Measurements from ENCODE around the gene PRLR.

Gene PRLR

DNA sequence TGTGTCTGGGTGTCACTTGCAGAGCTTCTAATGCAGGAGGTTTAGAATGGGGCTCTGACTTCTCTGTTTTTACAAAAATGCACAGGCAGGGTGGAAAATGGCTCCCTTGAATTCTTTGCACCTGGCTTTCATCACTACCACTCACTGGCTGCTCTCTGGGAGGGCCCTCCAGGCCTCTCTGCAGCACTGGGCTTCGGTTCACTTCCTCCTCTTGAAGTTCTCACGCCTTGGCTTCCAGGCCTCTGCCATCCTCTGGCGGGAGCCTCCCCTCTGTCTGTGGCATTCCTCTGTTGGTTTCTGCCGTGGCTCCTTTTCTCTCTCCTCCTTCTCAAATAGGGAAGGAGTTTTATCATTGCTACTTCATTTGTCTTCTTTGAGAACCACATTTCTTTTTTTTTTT, 2.8 kb upstream of the PRLR start:
- no peak for DNase-seq

DNA sequence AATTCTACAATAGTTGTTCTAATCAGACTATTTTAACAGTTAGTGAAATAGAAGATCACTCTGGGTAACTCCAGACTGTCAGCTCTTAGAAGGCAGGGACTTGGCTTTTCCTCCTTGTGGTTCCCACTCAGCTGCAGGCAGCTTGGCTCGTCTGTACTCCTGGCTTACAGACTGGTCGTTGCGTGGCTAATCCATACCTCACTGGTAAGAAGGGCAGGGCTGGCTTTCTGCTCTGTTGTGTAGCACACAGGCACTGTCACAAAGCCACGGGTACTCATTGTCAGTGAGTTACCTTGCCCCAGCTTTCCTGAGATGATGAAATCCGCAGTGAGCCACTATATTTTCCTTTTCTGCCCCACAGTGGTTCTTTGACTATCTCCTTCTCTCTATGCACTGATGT, 1.8 kb upstream of the PRLR start:
- DNase-seq, result no peak

DNA sequence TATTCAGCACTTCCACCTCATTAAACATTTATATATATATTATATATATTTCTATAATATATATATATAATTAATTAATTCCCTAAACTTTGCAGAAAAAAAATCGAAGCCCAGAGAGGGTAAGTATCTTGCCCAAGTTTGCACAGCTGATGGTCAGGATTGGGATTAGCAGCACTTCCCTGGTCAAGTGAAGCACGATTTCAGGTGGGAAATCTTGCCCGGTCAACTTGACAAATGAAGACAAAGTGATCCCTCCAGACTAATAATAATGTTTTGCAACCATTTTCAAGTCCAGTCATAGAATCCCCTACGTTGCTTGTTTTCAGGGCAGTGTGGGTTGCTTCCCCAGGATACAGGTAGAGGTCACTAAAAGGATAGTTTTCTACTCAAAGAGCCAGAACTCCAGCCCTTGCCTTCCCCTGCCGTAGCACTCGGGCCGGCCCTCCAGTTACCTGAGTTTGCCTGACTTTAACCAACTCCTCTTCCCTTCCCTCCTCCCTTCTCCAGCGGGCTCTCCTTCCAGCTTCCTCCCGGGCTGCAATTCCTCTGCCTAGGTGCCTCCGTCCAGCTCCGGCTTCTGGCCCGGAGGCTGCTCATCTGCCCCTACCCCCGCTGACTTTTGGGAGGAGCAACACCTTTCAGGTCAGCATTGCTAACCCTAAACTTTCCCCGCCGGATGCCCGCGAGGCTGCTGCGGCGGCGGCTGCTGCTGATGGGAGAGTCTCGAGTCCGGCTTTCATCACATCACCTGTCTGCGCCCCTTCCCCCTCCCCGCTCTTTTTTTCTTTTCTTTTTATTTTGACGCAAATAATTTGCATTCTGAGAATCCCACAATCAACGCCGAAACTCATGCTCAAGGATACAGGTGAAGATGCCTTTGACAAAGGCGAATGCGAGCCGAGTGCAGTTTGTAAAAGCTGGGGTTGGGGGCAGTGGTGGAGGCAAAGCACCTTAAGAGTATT, 930 bp downstream of the PRLR start:
- DNase-seq, result peak in 1 of 5 donors; percentile 8

DNA sequence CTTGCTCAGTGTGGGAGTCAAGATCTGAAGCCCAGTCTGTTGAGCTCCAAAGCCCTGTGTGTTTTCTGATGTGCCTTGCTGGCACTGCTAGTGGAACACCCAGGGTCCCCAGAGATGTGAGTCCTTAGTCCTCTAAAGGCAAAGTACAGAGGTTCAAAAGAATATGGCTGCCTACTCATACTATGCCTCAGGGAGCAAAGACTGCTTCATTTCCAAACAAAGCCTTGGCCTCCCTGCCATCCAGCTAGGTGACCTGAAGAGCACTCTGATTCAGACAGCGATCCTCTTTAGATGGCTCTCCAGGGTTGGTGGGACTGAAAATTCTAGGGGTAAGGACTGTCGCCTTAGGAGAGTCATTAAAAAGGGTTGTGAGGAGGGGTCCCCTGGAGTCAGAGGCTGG, 2.0 kb downstream of the PRLR start:
- DNase-seq, result no peak

DNA sequence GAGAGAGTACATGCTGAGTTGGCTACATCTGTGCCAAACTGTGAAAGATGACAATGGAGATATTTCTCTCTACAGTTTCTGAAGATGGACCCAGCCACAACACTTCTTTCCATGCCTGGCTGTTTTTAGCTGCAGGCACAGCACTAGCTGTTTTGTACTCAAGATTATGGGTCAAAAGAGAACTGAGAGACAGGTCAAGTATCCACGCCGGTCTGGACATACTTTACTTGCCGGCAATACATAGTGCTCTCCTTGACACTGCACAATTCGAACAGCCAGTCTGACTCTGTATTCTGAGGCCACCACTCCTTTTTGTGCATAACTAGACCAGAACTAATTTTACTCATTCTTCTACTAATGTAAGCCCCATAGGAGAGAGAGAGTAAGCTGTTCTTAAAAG, 2.6 kb downstream of the PRLR start:
- no peak for DNase-seq

DNA sequence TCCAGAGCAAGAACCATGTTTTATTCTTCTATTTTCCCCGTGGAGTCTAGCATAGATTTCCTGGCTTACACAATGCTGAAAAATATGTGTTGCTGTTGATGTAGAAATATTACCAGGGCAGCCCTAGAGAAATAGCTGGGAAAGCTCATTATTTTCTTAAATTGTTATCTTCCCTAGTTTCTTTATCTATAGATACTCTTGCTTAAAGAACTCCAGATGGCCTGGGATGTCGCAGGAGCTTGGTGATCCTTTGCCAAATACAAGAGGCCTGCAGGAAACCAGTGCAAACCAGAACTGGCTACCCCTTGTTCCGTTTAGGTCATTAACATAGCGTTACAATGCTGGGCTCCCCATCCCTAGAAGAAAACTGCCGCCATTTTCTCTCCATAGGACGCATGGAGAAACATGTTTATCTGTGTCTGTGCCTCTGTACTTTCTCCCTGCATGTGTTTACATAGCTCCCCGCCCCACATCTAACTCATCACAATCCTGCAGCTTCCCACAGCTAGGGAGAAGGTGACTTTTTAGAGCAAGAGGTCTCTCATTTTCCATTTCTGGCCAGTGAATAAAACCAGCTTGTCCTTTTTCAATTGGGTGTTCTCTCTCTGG, 6.4 kb downstream of the PRLR start:
- DNase-seq, result no peak

DNA sequence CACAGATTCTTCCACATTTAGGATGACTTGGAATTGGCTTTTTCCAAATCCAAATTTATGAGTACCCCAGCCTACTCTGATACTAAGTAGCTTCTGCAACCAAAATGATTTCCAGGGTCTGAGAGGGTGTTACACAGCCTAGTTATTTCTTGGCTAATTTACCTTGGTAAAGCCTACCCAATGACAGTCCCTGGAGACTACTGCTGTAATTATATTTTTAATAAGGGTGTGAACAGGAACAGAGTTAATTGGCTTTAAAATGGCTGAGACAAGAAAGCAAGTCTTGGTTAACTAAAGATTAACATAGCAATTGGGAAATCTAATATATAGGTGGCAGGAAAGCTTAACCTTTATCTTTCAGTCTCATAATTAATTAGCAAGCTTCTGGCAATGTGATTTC, 9.3 kb downstream of the PRLR start:
- DNase-seq, result no peak

DNA sequence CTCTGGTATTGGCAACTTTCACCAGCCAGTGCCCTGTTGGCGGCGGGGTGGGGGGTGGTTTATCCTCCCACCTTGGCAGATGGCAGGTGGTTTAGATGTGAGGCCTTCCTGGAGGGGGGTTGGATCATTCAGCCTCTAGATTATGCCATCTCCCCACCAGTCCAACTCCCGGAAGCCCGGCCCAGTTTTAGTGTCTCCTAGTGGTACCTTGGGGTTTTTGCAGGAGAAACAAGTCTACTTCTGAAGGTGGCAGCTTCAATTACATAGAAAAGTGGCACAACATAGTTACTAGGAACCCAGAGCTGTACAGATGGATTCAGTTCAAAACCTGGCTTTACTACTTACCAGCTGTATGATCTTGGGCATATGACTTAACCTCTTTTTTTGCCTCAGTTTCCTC, 11.3 kb downstream of the PRLR start:
- no peak for DNase-seq

DNA sequence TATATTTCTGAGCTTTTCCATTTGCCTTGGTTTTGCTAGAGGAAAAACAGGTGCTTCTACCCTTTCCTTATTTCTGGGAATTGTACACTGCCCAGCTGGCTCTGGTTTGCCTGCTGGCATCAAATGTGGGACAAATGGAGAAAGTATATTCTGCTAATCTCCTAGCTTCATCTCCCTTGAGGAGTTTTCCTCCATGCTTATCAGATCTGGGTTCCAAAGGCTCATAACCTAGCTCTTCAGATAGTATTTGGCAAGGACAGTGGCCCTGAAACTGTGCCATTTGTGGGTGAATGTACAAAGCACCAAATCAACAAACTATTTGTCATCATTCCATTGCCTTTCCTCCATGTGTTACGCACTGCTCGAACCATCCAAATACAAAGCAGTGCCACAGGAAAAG, 16.2 kb downstream of the PRLR start:
- no peak for DNase-seq

DNA sequence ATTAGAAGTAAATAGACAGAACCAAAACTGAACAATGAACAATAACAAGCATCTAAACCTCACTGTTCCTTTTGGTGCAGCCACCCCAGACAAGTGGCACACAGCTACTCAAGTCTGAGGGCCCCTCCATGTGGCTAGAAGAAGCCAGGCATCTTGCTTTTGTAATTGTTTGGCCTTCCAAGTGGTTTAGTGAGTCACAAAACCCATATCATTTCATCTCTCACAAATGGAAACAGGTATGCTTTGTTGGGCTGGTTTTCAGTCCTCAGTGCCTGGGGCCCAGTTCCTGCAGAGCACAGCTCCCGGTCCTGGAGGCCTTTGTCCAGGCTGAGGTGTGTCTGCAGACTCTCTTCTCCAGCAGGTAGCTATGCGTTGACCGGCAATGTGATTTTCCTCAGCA, 16.7 kb downstream of the PRLR start:
- DNase-seq, result no peak

DNA sequence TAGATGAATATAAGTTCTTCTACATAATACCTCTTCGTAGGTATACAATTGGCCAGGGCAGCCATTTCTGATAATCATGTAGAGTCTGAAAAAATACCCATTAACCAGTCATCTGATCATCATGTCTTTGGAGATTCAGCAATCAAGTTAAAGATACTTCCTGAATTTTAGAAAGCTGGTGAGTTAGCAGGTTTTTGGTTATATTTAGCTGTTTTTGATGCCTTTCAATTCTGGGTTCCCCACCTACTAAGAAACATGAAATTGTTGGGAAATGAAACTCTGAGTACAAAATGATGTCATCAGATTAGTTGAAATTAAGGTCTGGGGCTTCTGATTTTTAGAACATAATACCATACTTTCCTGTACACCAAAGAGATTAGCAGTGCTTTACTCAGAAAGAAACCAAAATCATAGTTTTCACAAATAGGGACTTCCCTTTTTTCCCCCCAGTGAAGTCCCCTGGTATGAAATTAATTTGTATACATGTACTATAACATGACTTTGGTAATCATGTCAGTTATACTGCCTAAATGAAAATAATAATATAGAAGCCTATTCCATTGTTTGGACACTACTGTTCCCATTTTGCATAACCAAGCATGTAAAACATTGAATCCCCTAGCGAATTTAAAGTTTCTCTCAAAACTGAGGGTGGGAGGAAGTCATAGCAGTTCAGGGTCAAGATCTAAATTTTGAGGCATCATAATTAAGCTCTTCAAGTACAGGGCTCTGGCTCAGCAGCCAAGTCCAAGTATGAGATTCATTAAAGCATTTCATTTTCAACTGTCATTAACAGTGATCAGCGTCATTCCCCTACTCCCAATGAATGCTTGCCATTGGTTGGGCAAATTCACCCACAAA, 17.9 kb downstream of the PRLR start:
- no peak for DNase-seq

DNA sequence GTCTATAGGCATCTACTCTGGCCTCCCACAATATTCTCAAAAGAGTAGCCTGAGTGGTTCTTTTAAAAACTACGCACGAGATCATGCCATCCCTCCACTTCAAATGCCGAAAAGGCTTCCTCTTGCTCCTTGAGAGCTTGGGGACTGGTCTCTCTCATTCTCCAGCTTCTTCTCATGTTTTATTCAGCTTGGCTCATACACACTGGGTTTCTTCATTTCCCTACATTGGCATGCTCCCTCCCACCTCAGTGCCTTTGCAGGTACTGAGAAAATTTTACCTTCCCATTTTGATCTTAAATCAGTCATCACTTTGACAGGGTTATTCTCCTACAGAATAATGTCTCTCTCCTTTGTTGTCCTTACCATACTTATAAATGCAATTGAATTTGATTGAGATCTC, 20.4 kb downstream of the PRLR start:
- DNase-seq, result no peak

DNA sequence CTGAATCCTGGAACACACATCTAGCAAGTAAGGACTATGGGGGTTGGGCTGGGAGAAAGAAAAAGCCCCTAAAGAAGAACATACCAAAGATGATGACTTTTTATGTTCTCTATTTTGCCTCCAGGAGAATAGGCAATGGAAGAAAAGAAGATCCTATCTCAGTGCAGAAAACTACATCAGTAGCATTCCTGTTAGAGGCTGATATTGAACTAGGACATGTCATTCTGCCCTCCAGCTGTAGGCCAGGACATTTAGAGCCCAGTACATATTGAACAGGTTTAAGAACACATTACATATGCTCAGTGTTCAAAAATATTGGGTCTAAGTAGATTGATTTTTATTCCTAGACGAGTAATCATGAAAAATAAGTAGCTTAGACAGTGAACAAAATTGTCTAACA, 24.7 kb downstream of the PRLR start:
- no peak for DNase-seq

DNA sequence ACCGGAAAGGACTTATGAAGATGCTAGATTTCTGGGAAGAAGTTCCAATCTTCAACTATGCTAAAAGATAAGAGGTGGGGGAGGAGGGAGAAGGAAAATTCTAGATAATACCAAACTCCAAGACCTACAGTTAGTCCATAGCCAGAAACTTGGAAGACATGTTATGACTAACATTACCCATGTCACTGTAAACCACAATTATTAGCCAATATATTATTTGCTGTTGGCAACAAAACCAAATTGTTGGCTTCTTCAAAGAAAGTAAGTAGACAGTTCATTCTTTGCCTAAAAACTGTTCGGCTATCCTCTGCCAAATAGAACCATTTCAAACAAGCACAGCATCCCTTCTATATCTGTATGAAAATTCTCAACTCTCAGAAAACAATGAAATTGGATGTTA, 25.1 kb downstream of the PRLR start:
- DNase-seq, result no peak

DNA sequence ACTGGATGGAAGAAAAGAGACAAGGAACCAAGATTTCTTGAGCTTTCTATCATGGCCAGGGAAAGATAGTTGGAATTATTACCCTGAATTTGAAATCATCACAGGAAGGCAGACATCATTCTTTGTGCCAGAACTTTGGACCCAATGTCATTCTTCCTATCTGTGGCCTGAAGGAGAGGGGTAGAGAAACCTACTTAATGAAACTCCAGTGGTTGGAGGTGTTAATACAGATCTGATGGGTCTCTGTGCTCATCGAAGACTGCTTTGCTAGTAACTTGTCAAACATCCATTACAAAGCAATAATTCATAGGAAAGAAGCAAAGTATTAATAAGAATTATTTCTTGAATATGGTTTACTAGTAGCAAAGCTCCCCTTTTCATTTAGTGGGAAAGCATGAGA, 26.9 kb downstream of the PRLR start:
- DNase-seq, result no peak

DNA sequence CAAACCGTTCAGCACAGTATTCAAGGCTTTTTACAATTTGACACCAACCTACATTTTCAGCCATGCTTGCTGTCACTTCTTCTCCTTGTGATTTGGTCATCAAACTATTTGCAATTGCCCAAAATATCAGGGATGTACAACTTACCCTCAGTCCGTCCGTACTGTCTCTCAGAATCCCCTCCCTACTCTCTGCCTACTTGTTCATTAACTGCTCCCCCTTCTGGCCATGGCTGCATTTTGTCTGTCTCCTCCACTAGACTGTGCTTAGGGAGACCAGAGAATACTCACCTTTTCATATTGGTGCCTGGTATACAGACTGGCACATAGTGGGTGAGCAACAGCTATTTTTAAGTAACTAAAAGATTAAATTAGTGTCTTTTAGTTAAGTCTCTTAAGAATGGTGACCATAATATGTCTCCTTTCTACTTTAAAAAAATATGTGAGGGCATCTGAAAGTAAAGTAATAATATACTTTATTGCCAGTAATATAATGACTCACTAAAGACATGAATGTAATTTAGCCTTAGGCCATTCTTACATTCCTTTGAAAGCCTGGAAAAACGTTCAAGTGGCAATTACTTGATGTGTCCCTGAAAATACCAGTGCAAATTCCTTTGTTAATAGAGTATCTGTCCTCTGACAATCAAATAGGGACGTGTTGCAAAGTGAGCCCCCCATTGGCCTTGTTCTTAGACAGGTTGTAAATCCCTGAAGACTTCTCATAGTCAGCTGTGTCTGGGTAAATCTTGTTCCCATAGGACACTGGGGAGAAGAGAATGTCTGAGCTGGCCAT, 27.8 kb downstream of the PRLR start:
- peak in 1 of 5 donors; percentile 3 for DNase-seq

DNA sequence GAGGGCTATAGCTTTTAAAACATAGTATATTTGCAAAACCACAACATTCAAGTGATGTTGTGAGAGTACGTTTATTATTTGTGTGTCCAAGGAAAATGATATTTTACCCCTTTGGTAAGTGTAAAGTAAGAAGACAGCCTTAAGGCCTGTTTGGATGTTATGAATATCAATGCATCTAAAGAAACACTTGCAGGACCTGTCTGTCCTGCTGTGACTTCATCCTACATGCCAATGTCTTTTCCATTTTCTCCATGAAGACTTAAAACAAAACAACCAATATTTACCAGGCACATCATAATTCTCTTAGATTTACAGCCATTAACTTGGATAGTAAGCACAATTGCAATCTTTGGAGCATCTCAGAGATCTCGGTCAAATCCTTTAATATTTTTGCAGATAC, 29.0 kb downstream of the PRLR start:
- DNase-seq, result no peak

DNA sequence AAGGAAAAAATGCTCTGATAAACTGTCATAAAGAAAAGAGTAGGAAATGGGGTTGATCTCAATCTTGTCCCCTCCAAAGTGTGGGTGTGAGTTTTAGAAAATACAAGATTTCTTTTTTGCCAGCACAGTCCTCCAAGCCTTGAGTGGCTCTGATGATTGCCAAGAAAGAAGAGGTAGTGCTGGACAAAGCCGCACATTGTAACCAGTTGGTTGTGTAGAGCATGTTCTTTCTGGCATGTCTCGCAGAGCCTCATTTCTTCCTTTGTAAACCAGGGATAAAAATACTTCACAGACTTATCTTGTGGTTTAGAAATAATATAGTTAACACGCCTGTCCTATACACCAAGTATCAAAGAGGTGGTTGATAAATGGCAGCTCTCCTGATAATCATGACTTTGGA, 30.4 kb downstream of the PRLR start:
- no peak for DNase-seq

DNA sequence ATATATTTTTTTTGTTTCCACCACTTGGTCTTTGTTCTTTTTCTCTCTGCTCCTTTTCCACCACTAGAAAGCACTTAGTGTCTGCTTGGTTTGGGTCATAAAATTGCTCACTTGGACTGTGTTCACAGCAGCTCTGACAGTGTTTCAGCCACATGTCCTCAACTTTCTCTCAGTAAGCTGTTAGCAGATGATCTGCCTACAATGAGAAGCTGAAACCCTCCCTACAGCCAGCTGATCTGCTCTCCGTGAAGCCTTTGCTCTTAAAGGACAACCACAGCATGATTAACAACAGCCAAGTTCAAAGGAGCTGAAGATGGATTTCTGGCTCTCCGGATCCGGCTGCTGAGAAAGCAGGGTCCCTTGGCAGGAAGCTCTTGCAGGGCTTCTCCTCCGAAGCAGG, 31.6 kb downstream of the PRLR start:
- no peak for DNase-seq

DNA sequence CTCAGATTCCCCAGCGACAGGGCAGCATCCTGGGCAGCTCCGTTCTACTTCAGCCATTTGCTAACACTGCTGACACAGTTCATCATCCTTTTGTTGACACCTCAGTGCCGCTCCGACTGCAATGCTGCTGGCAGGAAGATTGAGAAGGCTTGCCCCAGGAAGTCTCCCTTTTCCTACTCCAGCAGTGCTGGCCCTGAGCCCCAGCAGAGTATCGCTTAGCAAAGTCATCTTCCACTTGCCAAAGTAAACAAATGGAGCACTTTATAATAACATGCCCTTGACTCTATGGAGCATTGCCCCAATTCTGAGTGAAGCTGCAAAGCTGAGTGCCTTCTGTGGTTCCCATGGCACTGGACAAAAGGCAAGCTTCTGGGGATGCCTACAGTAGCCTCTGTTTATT, 32.2 kb downstream of the PRLR start:
- DNase-seq, result no peak

DNA sequence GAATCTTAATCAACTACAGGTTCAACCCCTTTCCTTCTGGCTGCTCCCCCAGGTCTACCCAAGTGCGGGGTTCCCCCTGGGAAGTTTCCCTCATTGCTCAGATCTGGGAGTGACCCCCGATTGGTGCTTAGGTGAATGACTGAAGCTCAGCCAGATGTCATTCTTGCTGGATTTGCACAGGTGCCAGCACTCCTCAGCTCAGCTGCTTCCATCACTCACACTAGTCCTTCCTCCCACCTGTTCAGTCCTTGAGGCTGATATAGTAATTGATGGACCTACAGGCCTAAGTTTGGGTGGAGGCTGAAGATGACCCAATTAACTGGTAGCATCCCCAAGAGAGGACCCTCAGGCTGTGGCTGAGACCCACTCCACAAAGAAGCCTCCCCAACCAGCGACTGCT, 32.9 kb downstream of the PRLR start:
- no peak for DNase-seq

DNA sequence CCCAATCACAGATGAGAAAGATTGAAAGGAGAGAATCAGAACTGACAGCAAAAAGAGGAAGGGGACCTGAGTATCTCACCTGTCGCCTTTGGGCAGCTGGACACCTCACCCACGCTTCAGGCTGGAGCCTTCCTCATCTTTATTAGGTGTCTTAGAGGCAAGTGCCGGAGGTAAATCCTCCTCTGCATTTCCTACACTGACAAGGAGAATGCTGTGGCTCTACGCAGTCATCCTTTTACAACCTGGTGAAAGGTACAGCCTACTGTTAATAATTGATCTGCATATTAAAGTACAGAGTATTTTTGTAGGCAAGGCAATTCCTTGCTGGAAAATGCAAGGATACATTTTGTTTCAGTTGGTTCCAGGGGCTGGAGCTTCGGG, 34.8 kb downstream of the PRLR start:
- DNase-seq, result no peak

All from T-helper 1 cell (primary cell).